Calu3 (cell line): Measurements from ENCODE around the gene OLFM2. TPM values are rescaled to one million over a fixed set of nuclear protein-coding genes. Genes with fewer than 3 reads are reported as not detected.
A peak's percentile ranks its signal among the peaks of the same experiment; 100 is the strongest.

Source experiments
- BruUV-seq: library from RNA; stranded (reverse); fragments of 400-500 nt; replicated peaks from 2 replicates; lab custom pipeline; 2021; lab: Mats Ljungman, UMichigan
- CTCF ChIA-PET: fragments of 300-600 bp; sonication (Branson Sonifier 250); formaldehyde crosslinking; loops from one replicate; lab custom pipeline; 2022; ENCODE audit warnings: antibody characterized with exemption; lab: Charles Lee
- DNase-seq: peaks from one replicate; pipeline ENCODE4 v3.0.0; 2022
- H3K27ac Mint-ChIP-seq: one replicate; pipeline ENCODE4 v1.8.0; 2022; ENCODE audit warnings: mixed read lengths; ENCODE audit not compliant: unreplicated experiment
- H3K27me3 Mint-ChIP-seq: one replicate; pipeline ENCODE4 v1.8.0; 2022; ENCODE audit warnings: mixed read lengths; ENCODE audit not compliant: unreplicated experiment
- H3K36me3 Mint-ChIP-seq: one replicate; pipeline ENCODE4 v1.8.0; 2022; ENCODE audit warnings: mild to moderate bottlenecking, moderate library complexity, mixed read lengths; ENCODE audit not compliant: insufficient read depth, unreplicated experiment
- H3K4me1 Mint-ChIP-seq: one replicate; pipeline ENCODE4 v1.8.0; 2022; ENCODE audit warnings: mild to moderate bottlenecking, low read depth, mixed read lengths; ENCODE audit not compliant: unreplicated experiment
- H3K4me3 Mint-ChIP-seq: one replicate; pipeline ENCODE4 v1.8.0; 2022; ENCODE audit warnings: mild to moderate bottlenecking, low read depth, moderate library complexity, mixed read lengths; ENCODE audit not compliant: unreplicated experiment
- H3K9me3 Mint-ChIP-seq: one replicate; pipeline ENCODE4 v1.8.0; 2022; ENCODE audit warnings: low read depth, mixed read lengths; ENCODE audit not compliant: unreplicated experiment
- intact Hi-C: fragments of 100-400 bp; cut with micrococcal nuclease; formaldehyde crosslinking; loops from one replicate; pipeline ENCODE4 v1.10.0; 2022; ENCODE audit not compliant: unreplicated experiment
- total RNA-seq: library from RNA; stranded (reverse); gene quantifications from 2 replicates; pipeline ENCODE4 v1.2.3, GENCODE V29; 2022
- TF ChIP-seq, protein P1 (sequence below): fragments of 200-600 bp; IDR thresholded peaks from one replicate; pipeline ENCODE4 v1.8.0; 2022; ENCODE audit warnings: antibody characterized with exemption; ENCODE audit not compliant: unreplicated experiment

Gene OLFM2
- total RNA-seq, 1 experiment from 2014 or later = 11.2 TPM

- TF ChIP-seq, protein P1, sequence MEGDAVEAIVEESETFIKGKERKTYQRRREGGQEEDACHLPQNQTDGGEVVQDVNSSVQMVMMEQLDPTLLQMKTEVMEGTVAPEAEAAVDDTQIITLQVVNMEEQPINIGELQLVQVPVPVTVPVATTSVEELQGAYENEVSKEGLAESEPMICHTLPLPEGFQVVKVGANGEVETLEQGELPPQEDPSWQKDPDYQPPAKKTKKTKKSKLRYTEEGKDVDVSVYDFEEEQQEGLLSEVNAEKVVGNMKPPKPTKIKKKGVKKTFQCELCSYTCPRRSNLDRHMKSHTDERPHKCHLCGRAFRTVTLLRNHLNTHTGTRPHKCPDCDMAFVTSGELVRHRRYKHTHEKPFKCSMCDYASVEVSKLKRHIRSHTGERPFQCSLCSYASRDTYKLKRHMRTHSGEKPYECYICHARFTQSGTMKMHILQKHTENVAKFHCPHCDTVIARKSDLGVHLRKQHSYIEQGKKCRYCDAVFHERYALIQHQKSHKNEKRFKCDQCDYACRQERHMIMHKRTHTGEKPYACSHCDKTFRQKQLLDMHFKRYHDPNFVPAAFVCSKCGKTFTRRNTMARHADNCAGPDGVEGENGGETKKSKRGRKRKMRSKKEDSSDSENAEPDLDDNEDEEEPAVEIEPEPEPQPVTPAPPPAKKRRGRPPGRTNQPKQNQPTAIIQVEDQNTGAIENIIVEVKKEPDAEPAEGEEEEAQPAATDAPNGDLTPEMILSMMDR = peak; percentile 48
- peak overlapping the region; percentile 56 for H3K4me3 Mint-ChIP-seq
- intact Hi-C loops = no loop called here
- H3K27ac Mint-ChIP-seq = no peak overlapping the region
- H3K36me3 Mint-ChIP-seq = no peaks in the 10 kb centered on the region
- peak; percentile 86 for DNase-seq
- no TSS peak for BruUV-seq
- no peaks in the 10 kb centered on the region for H3K9me3 Mint-ChIP-seq
- CTCF ChIA-PET = interaction anchor here (0.7 kb wide), 1 partner anchor 806 kb away, joined by 5 read pairs; no protein-coding TSS in a partner anchor
- no peaks in the 10 kb centered on the region for H3K27me3 Mint-ChIP-seq
- H3K4me1 Mint-ChIP-seq = peaks cover 14% of the 10 kb centered on the region
Measured at GRCh38 chr19:9914315-9915207, 21.8 kb downstream of the OLFM2 start.

DNA sequence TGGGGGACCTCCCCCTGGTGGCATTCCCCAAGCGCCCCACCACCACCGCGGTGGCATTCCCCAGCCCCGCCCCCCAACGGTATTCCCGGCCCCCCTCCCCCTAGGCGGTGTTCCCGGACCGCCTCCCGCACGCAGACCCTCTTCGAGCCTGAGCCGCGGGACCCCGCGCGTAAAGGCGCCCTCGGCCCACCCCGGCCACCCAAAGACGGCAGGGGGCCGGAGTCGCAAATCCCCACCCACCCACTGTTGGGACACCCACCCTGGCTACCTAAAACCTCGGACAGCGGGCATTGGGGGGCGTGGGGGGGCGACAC, 22.4 kb downstream of the OLFM2 start:
- no peaks in the 10 kb centered on the region for H3K36me3 Mint-ChIP-seq
- H3K27me3 Mint-ChIP-seq = no peaks in the 10 kb centered on the region
- peak overlapping the region; percentile 56 for H3K4me3 Mint-ChIP-seq
- TF ChIP-seq, protein P1 = no peak
- CTCF ChIA-PET = no interaction called here
- intact Hi-C loops = no loop called here
- DNase-seq = no peak
- H3K9me3 Mint-ChIP-seq = no peaks in the 10 kb centered on the region
- H3K27ac Mint-ChIP-seq = no peak overlapping the region
- BruUV-seq = no TSS peak
- peaks cover 14% of the 10 kb centered on the region for H3K4me1 Mint-ChIP-seq

DNA sequence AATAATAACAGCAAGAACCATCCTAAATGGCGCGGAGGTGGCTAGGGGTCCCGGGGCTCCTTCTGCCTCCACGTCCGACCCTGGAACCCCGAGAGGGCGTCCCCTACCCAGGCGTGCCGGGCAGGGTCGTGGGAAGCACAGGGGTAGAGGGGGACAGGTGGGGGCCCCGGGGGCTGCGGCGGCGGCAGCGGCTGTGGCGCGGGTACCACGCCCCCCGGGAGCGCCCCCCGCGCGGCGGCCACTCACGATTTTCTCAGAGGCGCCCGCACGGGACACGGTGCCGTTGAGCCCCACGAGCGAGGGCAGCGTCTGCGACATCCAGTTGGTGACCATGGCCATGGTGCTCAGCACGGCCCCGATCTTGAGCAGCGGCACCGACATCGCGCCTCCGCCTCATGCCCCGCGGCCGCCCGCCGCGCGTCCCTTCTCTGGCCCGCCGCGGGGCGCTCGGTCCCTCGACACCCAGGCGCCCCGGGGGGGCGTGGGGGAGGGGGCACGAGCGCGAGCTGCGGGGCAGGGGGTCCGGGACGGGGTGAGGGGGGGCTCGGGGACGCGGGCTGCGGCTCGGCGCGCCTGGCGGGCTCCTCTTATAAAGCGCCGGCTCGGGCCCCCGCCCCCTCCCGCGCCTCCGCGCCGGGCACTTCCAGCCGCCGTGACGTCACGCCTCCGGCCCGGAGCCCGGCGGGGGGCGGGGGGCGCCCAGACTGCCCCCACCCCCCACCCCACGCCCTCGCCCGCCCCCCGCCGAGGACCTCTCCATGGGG, 22.9 kb downstream of the OLFM2 start:
- H3K4me1 Mint-ChIP-seq = peaks cover 14% of the 10 kb centered on the region
- BruUV-seq = no TSS peak
- no peaks in the 10 kb centered on the region for H3K27me3 Mint-ChIP-seq
- H3K36me3 Mint-ChIP-seq = no peaks in the 10 kb centered on the region
- CTCF ChIA-PET = no interaction called here
- TF ChIP-seq, protein P1 = no peak
- peak overlapping the region; percentile 56 for H3K4me3 Mint-ChIP-seq
- H3K27ac Mint-ChIP-seq = no peak overlapping the region
- H3K9me3 Mint-ChIP-seq = no peaks in the 10 kb centered on the region
- intact Hi-C loops = no loop called here
- DNase-seq = peak; percentile 48

DNA sequence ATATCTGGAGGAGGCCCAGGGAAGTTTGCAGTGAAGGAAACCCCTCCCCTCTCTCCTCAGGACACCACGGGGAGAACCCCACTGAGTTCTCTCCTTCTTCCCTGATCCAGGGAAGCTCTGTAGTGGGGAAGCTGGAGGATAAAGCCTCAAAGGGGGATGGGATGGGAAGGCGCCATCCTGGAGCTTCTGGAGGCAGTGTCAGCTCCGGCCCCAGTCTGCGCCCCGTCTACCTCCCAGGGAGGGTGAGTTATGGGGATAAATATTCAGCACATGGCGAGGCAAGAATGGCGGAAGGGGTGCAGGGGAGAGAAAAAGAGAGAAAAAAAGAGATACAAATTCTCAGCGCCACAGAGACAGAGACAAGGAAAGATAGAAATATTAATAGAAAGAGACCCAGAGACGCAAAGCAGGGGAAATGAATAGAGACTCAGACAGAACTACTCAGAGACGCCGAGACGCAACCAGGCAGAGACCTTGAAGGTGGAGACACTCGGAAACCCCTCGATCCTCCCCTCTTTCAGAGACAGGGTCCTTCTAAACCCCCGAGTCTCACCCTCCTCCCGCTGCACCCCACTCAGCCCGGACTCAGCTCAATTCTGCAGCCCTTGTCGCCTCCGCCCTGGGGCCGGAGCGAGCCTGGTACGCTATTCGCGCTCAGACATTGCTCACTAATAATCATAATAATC, 23.6 kb downstream of the OLFM2 start:
- no peak for DNase-seq
- Mint-ChIP-seq H3K27me3 (no peaks in the 10 kb centered on the region), H3K27ac (no peak overlapping the region), H3K4me3 (no peak overlapping the region), H3K36me3 (no peaks in the 10 kb centered on the region), H3K9me3 (no peaks in the 10 kb centered on the region), H3K4me1 (peaks cover 12% of the 10 kb centered on the region)
- CTCF ChIA-PET = no interaction called here
- TF ChIP-seq, protein P1 = no peak
- BruUV-seq = no TSS peak
- intact Hi-C loops = no loop called here
